Raji (cell line): Measurements from ENCODE around the gene MED12L.

Experiments used
- POLR2A ChIP-seq: IDR thresholded peaks from 2 replicates; pipeline ENCODE4 v1.6.1; 2011; ENCODE audit warnings: low read depth, low read length, control low read depth; ENCODE audit not compliant: insufficient read depth

MED12L gene

GRCh38 chr3:151445273-151446001 lies 360.0 kb downstream of the MED12L start:
- no peak for TF ChIP-seq POLR2A

GRCh38 chr3:151446002-151446340 lies 360.5 kb downstream of the MED12L start:
- TF ChIP-seq POLR2A, result no peak

GRCh38 chr3:151452368-151452767 lies 366.9 kb downstream of the MED12L start:
- no peak for TF ChIP-seq POLR2A

- no peak for TF ChIP-seq POLR2A
Measured at GRCh38 chr3:151452841-151453240, 367.4 kb downstream of the MED12L start.

- no peak for TF ChIP-seq POLR2A
Measured at GRCh38 chr3:151456065-151456464, 370.6 kb downstream of the MED12L start.

GRCh38 chr3:151459358-151459757 lies 373.9 kb downstream of the MED12L start:
- no peak for TF ChIP-seq POLR2A

GRCh38 chr3:151460228-151460627 lies 374.8 kb downstream of the MED12L start:
- no peak for TF ChIP-seq POLR2A

GRCh38 chr3:151460774-151461450 lies 375.4 kb downstream of the MED12L start, which contains the start of gene IGSF10:
TSS of gene IGSF10 (minus strand) at chr3:151461061. CDS start at chr3:151458709, 2,352 bp downstream.
- TF ChIP-seq POLR2A, result no peak

GRCh38 chr3:151462278-151462780 lies 376.9 kb downstream of the MED12L start:
- no peak for TF ChIP-seq POLR2A

GRCh38 chr3:151462991-151463390 lies 377.5 kb downstream of the MED12L start:
- no peak for TF ChIP-seq POLR2A

- TF ChIP-seq POLR2A, result no peak
Measured at GRCh38 chr3:151467069-151467468, 381.6 kb downstream of the MED12L start.

- TF ChIP-seq POLR2A, result no peak
Measured at GRCh38 chr3:151468284-151468917, 382.9 kb downstream of the MED12L start.

- no peak for TF ChIP-seq POLR2A
Measured at GRCh38 chr3:151476344-151477018, 391.0 kb downstream of the MED12L start.

GRCh38 chr3:151477591-151478334 lies 392.3 kb downstream of the MED12L start:
- TF ChIP-seq POLR2A, result no peak

GRCh38 chr3:151478335-151478697 lies 392.9 kb downstream of the MED12L start:
- TF ChIP-seq POLR2A, result no peak
